Stimulated activated CD8-positive, alpha-beta memory T cell treated with anti-CD3 and anti-CD28 coated beads, Interleukin-7, amount 100 ng/mL, for 48 hours (primary cell): ENCODE measurements around the gene DMRT2.

ENCODE experiments used
- DNase-seq, 2 donors: peaks; one replicate each; pipeline ENCODE4 v3.0.0-alpha.2; 2020; ENCODE audit warnings: low read depth in 1 of 2; ENCODE audit errors: extremely low read depth in 1 of 2

Gene DMRT2

DNA sequence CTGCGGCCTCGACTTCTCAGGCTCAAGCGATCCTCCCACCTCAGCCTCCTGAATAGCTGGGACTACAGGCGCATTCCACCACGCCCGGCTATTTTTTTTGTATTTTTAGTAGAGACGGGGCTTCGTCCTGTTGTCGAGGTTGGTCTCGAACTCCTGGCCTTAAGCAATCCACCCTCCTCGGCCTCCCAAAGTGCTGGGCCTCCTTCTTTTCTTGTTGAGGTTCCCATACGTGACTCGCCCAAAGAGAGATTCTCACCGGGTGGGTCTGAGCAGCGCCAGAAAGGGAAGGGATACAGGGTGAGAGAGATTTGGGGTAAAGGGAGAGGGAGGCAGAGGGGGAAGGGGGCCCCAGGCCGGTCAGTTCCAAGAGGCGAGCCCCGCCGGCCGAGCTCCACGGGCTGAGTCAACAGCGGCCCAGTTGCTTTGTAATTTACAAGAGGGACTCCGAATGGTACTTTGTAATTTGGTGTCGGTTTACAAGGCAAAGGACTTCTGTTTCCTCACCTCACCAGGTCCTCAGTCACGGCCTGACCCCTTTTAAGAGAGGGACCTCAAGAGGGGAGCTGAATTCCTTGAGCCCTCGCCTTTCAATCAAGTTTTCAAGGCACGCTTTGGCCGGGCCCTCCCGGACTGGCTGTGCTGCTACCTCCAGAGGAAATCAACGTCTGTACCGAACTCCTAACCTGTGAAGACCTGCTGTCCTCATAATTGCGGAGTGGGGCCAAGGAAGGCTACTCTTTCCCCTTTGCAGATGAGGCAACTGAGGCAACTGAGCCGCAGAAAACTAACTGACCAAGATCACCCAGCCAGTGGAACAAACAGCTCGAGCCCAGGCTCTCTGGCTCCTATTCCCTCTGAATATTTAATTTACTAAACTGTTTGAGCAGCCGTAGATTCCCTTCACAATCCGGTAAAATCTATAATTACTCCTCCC lies 3.3 kb upstream of the DMRT2 start:
- DNase-seq, result no peak

DNA sequence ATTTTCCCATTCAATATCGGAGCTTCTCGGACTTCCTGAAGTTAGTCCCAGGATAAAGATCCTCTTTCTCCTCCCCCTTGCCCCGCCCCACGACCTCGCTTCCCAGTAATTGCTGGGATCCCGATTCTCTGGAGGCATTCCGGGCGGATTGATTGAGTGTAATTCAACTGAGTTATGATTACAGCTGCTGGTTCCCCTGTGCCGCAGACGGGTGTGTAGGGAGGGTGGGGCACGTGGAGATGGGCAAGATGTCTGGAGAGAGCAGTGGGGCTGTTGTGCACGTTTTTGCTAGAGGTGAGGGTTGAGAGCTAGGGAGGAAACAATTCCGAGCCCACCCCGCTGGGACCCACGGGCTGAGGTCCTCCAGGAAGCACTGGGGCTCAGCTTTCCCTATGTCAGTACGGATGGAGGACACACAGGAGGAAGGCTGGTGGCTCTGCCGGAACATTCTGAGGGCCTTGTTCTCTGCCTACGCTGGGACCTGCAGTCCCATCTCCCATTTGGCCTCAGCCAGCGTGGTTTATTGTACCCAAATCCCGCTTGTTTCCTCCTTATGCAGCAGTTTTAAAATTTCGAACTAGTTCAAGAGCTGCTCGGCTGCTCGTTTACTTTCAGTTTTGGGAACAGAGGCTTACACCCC lies 2.4 kb upstream of the DMRT2 start:
- DNase-seq, result no peak

DNA sequence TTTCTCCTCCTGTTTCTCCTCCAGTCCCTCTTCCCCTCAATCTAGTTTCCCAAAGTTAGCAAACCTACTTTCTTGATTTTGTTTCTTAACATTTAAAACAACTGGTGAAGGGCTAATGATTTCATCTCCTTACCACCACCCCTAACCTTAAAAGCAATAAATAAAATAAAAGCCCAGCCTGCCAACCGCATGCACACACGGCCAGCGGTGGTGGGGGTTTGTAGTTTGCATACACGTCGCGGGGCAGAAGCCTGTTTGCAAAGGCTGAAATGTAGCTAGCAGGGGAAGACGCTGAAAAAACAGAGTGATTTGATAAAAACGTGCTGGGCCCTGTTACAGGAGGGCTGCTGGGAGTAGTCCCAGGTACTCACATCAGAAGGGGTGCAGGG lies 1.9 kb upstream of the DMRT2 start:
- no peak for DNase-seq

DNA sequence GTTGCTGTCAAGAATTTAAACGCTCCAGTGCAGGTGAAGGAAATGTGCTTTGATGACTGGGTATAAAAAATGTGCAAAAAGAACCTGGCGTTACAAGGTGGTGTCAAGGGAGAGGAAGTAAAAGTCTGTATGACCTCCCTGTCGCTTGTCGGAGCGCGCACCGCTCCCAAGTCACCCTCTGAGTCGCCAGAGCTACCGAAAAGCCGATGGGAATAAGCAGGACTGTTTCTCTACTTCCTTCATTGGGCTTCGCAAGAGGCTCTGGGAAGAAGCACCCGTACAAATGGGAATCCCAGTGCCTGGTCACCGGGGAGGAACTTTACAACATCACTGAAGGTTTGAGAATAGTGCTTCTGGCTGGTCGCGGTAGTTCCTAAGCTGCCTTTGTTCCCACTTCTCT lies 1.3 kb upstream of the DMRT2 start:
- no peak for DNase-seq

DNA sequence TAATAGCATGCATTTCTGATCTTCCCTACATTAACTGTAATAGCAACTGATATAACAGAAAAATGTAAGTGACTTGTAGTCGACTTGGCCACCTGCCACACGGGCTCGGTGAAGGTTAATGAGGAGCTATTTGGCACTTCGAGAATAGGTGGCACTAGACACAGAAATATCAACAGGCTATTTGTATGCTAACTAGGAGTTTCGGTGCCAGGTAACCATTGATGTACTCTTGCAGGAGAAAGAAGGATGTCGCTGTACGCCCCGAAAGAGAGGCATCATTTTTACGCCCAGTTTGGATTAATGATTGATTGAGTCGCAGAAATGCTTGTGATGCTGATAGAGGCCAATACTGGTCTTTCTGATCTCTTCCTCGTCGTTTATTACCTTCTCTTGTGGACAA lies 516 bp upstream of the DMRT2 start:
- DNase-seq, result no peak

DNA sequence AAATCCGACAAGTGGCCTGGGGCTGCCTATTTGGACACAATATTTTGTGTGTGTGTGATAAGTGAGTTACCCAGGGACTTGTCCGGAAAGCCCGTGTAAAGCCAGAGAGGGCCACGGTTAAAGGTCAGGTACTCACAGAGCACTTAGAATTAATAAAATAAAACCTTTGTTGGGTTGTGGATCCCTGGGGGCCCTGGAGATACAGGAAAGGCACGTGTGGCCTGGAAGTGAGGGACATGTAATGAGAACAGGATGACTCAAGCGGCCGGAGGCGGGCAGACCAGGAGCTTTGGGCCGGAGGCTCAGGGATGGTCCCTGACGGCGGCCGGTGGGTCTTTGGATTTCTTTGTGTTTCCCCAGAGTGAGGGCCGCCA lies 1.0 kb downstream of the DMRT2 start:
- no peak for DNase-seq

DNA sequence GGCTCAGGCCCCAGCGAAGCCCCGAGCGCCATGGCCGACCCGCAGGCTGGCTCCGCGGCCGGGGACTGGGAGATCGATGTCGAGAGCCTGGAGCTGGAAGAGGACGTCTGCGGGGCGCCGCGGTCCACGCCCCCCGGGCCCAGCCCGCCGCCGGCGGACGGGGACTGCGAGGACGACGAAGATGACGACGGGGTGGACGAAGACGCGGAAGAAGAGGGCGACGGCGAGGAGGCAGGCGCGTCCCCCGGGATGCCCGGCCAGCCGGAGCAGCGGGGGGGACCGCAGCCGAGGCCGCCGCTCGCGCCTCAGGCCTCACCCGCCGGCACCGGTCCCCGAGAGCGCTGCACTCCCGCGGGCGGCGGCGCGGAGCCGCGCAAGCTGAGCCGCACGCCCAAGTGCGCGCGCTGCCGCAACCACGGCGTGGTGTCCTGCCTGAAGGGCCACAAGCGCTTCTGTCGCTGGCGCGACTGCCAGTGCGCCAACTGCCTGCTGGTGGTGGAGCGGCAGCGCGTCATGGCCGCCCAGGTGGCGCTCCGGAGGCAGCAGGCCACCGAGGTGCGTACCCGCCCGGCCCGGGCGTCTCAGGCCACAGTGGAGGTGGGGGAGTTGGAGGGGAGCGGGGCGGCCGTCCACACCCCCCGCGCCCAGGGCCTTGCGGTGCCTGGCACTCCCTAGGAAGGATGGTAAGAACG lies 1.6 kb downstream of the DMRT2 start:
- DNase-seq, result no peak

DNA sequence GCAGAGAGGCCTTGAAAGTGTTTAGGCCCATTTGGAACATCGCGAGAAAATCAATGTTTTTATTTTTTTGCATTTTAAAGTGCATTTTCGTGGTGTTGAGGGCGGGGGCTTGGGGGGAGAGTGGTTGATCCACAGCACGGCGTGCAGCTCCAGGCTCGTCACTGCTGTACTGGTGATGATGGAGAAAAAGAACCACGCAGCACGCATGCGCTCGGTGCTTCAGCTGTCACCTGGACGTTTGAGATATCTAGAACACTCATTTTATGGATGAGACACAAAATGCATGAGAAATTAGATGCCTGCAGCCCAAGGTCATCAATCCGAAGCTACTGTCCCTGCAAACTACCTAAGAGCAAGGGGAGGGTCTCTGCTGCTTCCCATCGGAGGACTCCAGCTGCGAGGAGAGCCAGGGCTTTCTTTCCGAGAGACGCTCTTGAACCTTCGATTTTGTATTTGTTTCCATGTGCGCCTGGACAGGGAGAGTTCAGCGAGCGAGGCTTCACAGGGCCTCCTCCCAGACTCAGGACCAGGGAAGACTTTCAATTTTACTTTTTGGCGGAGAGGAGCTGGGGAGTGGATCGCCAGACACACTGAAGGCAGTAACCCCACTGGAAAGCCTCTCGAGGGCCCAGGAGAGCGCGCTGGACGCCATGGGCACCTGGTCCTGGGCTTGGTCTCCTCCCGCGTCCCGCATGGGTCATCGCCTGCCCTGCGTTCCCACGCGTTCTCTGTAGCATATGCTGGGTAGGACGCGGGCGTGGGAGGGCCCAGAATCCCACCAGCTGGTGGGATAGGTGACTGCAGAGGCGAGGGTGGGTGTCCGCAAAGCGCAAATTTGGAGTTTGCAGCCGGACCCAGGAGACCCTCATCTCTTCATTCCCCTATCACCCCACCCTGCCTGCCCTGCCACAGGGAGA lies 2.5 kb downstream of the DMRT2 start:
- no peak for DNase-seq

DNA sequence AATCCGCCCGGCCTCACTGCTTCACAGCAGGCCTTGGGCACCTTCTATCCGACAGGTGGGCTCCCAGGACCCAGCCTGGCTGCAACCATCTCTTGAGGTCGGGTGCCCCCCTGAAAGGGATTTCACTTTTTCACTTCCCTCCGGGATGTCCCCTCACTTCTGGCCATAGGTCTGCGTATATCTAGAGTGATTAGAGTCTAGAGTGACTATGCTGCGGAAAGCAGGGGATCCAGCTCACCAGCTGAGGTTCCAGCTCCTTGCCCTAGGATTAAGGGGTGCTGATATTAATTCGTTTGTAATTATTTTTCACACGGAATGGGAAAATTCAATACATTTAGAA lies 3.1 kb downstream of the DMRT2 start:
- no peak for DNase-seq

DNA sequence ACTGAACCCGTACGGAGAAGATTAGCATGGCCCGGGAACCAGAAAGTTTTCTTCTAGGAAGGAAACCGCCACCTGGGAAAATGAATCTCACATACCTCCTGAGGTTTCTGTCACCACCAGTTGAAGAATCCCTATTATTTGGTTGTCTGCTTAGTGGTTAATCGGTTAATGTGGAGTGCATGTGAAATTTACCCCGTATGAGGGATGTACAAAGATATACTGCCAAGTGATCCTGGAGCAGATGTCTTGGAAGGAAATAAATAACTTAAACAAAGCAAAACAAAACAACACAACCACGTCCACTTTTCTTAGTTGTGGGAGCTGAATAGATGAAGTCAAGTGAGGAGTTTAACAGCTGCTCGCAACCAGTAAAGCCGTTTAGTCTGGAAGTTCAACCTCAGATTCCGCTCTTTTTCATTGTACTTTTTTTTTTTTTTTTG lies 3.8 kb downstream of the DMRT2 start:
- DNase-seq, result no peak

DNA sequence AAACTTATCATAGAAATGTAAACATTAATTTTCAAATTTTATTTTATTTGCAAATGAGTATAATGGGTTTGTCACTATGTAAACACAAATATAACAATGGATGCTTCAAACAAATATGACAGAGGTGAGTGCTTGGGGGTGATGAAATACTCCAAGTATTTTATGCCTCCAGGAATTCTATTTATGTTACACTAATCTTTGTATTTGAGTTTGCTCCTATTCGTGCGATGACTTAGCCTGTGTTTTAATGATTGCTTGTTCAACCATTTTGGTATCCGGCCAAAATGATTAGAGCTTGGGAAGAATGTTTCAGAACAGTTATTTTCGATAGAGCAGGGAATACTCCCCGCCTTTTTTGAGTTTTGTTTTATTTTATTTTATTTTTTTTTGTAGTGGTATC lies 5.0 kb downstream of the DMRT2 start:
- DNase-seq, result no peak

DNA sequence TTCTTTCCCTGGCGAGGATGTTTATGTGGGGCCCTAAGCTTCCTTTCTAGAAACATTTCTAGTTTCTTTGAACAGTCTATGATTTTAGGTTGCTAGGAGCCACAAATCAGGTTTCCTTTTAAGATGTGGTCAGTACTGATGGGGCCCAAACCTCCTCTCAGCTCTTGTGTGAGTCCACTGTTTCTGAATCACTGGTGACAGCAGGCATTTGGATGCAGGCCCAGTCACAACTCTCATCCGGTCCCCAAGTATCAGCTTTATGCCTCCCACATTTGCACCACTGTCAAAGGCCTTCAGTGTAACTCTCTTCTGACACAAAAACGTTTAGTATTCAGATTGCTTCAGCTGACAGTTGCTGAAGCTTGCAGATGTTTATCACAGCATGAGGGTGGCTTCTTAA lies 7.8 kb downstream of the DMRT2 start:
- no peak for DNase-seq

DNA sequence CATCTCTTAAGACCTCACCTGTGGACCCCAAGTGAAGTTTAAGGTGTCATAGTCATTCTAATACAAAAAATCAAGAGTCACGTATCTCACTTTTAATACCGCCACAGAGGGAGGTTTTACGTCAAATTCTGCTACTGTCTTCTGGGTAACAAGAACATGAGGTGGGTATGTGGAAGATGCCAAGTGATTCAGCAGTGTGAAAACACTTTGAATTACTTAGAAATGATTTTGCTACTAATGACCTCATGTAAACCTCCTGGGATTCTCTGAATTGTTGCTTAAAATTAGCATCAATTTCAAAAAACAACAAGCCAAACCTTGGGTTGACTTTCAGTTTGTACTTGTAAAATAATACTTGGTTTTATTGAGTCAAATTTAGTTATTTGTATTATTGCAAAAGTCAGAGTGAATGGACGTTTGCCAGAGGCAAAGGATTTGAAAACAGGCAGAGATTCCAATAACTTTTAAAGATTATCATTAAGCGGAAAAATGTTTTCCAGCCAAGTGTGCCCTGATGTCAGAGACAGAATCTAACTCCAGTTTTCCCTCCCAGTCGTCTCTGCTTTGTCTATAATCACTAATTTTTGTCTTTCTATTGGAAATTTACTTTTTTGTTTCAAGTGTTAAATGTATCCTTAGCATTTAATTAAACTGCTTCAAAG lies 8.8 kb downstream of the DMRT2 start:
- no peak for DNase-seq

DNA sequence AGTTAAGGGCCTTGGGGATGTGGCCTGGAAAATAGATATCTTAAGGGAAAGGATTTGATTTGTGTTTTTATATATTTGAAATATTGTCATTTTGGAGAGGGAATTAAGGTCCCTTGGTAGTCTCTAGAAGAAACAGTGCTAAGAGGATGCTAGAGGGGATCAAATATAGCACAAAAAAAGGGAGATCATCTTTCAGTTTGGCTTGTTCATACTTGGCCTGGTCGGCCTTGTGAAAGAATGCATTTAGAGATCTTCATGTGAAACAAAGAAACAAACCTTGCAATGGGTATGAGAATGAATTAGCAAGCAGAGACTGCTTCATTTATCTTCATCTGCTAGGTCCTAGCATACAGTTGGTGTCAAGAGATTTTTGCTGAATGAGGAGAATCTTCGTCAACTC lies 15.0 kb downstream of the DMRT2 start:
- DNase-seq, result no peak

DNA sequence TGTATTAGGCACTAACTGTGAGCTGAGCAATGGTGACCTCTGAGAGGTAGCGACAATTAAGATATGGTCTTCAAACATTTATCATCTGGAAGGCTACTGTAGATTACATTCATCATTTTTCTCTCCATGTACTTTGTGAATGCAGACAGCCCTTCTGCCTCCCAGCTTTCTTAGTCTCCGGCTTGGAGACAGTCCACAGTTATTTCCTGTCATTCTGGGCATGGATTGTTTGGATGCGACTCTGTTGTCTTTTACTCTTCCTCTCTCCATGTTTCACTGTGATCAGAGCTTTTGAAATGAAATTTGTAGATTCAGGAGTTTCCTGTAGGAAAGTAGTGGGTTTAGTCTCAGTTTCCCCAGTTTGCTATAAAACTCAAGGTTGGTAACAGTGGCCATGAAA lies 20.5 kb downstream of the DMRT2 start:
- DNase-seq, result no peak

DNA sequence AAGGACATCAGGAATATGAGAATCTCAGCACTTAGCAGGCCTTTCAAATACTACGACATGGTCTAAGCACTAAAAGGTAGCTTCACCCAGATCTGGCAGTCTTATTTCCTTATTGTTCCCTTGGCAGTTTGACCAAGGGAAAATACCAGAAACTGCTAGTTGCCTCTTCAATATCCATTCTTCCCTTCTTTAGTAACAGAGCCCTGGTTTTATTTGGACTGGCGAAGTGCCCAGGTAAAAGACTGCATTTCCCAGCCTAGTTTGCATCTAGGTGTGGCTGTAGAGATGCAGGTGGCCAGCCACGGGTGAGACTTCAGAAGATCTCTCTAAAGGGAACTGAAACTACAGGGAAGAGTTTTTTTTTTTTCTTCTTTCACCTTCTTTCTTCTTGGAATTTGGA lies 21.6 kb downstream of the DMRT2 start:
- DNase-seq, result no peak

DNA sequence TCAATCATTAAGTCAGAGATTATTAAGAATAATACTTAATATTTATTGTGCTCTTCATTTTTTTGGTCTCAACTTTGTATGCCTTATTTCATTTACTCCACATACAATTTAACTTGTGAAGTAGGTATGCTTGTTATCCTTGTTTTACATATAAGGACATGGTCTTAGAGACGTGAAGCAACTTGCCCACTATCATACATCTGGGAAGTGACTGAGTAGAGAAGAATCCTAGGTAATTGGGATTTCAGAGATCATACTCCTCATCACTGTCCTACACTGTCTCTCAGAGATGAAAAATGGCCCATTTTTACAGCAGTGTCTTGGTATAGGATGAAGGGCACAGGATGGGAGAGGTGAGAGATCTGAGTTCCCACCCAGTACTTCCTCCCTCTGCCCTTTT lies 23.3 kb downstream of the DMRT2 start:
- no peak for DNase-seq

DNA sequence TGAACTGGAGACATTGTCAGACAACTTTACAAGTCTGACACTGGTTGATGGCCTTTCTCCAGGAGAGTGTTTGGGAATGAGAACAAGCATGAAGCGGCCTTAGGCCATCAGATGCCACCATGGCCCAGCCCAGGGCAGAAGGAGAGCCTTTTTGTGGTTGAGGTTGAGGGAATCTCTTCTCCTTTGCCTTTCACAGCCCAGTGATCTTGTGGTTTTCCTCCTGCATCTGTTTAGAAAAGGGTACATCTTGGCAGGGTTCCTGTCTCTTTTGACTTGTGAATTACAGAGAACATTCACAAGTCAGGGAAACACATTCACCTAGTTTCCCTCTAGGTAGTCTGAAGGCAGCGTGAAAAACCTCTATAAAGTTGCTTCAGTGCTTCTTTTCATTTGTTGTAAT lies 27.5 kb downstream of the DMRT2 start:
- DNase-seq, result no peak

DNA sequence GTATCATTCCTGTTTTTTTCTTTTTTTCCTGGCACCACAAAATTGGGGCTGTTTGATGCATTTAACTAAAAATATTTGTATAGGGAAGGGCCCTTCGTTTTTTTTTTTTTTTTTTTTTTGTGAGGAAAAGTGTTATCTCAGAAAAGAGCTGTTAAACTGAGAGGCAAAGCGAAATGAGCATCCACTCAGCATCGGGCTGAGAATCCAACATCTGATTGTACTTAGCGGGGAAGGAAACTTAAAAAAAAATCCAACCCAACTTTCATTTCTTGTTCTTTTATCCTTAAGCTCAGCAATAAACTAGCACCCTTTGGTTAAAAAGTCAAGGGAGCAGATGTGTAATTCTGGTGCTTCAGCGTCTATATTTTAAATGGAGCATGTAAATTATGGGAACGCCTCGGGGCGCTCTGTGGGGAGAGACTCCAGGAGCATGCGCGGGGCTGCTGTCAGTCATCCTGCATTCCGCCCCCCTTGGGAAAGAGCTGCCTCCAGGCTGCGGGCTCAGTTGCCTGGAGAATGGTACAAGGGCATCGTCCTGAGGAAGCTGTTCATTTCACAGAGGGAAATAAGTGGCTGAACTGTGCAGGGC lies 33.3 kb downstream of the DMRT2 start:
- no peak for DNase-seq

DNA sequence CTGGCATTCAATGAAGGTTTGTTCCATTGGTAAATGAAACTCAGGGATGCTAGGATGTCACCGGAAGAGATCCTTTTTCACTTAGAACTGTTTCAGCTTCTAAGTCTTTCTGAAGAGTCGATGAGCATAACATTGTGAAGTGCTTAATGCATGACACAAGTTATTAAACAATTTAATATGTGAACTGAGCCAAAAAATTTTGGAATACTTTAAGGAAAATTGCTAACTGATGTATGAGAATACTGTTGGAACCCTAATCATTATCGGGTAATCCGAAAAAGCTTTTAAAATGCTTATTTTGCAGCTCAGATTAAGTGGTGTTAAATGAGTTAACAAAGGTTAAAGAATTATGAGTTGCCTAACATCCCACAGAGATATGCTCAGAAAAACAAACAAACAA lies 34.9 kb downstream of the DMRT2 start:
- no peak for DNase-seq
